ENCODE data around the gene IFIT5.

DNA sequence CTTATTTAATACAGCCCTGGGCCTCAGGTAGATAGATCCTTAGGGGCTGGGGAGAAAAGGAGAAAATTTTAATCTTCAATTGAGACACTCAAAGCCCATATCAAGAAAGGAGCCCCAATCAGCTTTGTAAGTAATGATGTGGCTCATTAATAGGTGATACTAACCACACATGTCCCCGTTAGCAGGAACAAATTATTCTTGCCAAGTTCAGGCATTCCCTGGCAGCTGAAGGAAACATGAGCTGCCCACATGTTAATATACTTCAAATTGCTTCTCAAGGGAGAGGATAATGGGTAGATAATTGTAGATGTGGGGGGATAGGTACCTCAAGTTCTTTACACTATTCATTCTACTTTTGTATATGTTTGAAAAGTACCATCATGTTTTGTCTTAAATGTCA is 14.5 kb downstream of the IFIT5 start:
- TF ChIP-seq, protein P1, sequence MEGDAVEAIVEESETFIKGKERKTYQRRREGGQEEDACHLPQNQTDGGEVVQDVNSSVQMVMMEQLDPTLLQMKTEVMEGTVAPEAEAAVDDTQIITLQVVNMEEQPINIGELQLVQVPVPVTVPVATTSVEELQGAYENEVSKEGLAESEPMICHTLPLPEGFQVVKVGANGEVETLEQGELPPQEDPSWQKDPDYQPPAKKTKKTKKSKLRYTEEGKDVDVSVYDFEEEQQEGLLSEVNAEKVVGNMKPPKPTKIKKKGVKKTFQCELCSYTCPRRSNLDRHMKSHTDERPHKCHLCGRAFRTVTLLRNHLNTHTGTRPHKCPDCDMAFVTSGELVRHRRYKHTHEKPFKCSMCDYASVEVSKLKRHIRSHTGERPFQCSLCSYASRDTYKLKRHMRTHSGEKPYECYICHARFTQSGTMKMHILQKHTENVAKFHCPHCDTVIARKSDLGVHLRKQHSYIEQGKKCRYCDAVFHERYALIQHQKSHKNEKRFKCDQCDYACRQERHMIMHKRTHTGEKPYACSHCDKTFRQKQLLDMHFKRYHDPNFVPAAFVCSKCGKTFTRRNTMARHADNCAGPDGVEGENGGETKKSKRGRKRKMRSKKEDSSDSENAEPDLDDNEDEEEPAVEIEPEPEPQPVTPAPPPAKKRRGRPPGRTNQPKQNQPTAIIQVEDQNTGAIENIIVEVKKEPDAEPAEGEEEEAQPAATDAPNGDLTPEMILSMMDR (IDR thresholded peaks at IDR 0.05): no peak
- no peak for TF ChIP-seq POLR2A (IDR thresholded peaks at IDR 0.05)
